HepG2 (cell line): ENCODE measurements around the gene ACSM2A. TPM values are rescaled to one million over a fixed set of nuclear protein-coding genes. Genes with fewer than 3 reads are reported as not detected.

Source experiments
- ATF7-NPFF ChIP-seq: sonication (generic); formaldehyde crosslinking; IDR thresholded peaks from 2 replicates; pipeline ENCODE4 v1.8.1; 2023; ENCODE audit warnings: mild to moderate bottlenecking, low read depth, missing genetic modification reagents, moderate library complexity
- DNMT3B ChIP-seq: conservative IDR thresholded peaks from 2 replicates; pipeline ENCODE4 v1.6.1; 2016; ENCODE audit warnings: missing biosample characterization, control low read depth
- GABPA ChIP-seq, 2 experiments: IDR thresholded peaks; 2 replicates each; pipeline ENCODE4 v1.6.1; 2011 to 2016; ENCODE audit warnings: low read depth in 2 of 2, low read length in 1 of 2, missing biosample characterization in 1 of 2, missing genetic modification characterization in 1 of 2
- GLI4 ChIP-seq: sonication (generic); formaldehyde crosslinking; IDR thresholded peaks from 2 replicates; pipeline ENCODE4 v1.5.1; 2020; ENCODE audit warnings: missing genetic modification reagents, mild to moderate bottlenecking, moderate library complexity, borderline replicate concordance
- IRF1 ChIP-seq: sonication (generic); formaldehyde crosslinking; IDR thresholded peaks from 2 replicates; pipeline ENCODE4 v1.4.0; 2020; ENCODE audit warnings: low read depth, mild to moderate bottlenecking, missing genetic modification reagents
- IRX3 ChIP-seq: sonication (generic); formaldehyde crosslinking; IDR thresholded peaks from 2 replicates; pipeline ENCODE4 v1.8.1; 2023; ENCODE audit warnings: mild to moderate bottlenecking, low read depth, missing genetic modification reagents, borderline replicate concordance
- ISL2 ChIP-seq: sonication (generic); formaldehyde crosslinking; IDR thresholded peaks from 2 replicates; pipeline ENCODE4 v1.5.0; 2020; ENCODE audit warnings: missing genetic modification reagents
- KDM3A ChIP-seq: IDR thresholded peaks from 2 replicates; pipeline ENCODE4 v1.6.1; 2018; ENCODE audit warnings: low read depth, missing compliant biosample characterization
- KDM5A ChIP-seq: fragments of 200-600 bp; sonication (generic); IDR thresholded peaks from 2 replicates; pipeline ENCODE4 v1.7.0; 2018; ENCODE audit warnings: antibody characterized with exemption, mild to moderate bottlenecking, low read length, borderline replicate concordance
- MIER3 ChIP-seq: IDR thresholded peaks from 2 replicates; pipeline ENCODE4 v1.6.1; 2016; ENCODE audit warnings: missing compliant biosample characterization, borderline replicate concordance
- PCBP1 ChIP-seq: fragments of 200-400 bp; formaldehyde crosslinking; IDR thresholded peaks from 2 replicates; pipeline ENCODE4 v1.6.1; 2017; ENCODE audit warnings: mild to moderate bottlenecking, low read depth, low read length, borderline replicate concordance
- RCOR2 ChIP-seq: IDR thresholded peaks from 2 replicates; pipeline ENCODE4 v1.6.1; 2016; ENCODE audit warnings: missing biosample characterization, missing genetic modification reagents
- SMARCC2 ChIP-seq: fragments of 450-650 bp; IDR thresholded peaks from 2 replicates; pipeline ENCODE4 v1.6.1; 2017; ENCODE audit warnings: antibody characterized with exemption, mild to moderate bottlenecking
- SNAPC5 ChIP-seq: sonication (generic); formaldehyde crosslinking; IDR thresholded peaks from 2 replicates; pipeline ENCODE4 v1.8.1; 2023; ENCODE audit warnings: mild to moderate bottlenecking, missing genetic modification reagents, borderline replicate concordance
- SRF ChIP-seq: IDR thresholded peaks from 2 replicates; pipeline ENCODE4 v1.6.1; 2011; ENCODE audit warnings: mild to moderate bottlenecking, low read depth, low read length, moderate library complexity
- TEAD3 ChIP-seq: optimal IDR thresholded peaks from 2 replicates; pipeline ENCODE3; 2016; ENCODE audit warnings: borderline replicate concordance
- TEF ChIP-seq: sonication (generic); formaldehyde crosslinking; IDR thresholded peaks from 2 replicates; pipeline ENCODE4 v1.5.0; 2020; ENCODE audit warnings: missing genetic modification reagents
- TERF1 ChIP-seq: sonication (generic); formaldehyde crosslinking; IDR thresholded peaks from 2 replicates; pipeline ENCODE4 v1.8.0; 2022; ENCODE audit warnings: mild to moderate bottlenecking, missing genetic modification reagents, moderate library complexity
- ZNF34 ChIP-seq: sonication (generic); formaldehyde crosslinking; IDR thresholded peaks from 2 replicates; pipeline ENCODE4 v1.4.0; 2020; ENCODE audit warnings: mild to moderate bottlenecking, missing genetic modification reagents, borderline replicate concordance
- ZSCAN5A ChIP-seq: sonication (generic); formaldehyde crosslinking; IDR thresholded peaks from 2 replicates; pipeline ENCODE4 v1.8.0; 2022; ENCODE audit warnings: mild to moderate bottlenecking, missing genetic modification reagents, borderline replicate concordance
- polyA plus RNA-seq, 8 experiments: library from polyadenylated mRNA; depleted of rRNA in 3 of 8; stranded (reverse) in 7 of 8; unstranded in 1 of 8; fragments of >200 nt; fragmentation: Illumina TruSeq in 4 of 8; extraction: Trizol in 4 of 8; gene quantifications; 2 replicates each; pipeline versions ENCODE4 v1.2.1 to v1.2.3, GENCODE V29; 2011 to 2016; ENCODE audit warnings: low read depth in 4 of 8, missing spikeins in 1 of 8, mixed read lengths in 1 of 8; ENCODE audit not compliant: insufficient read depth in 1 of 8
- total RNA-seq, 5 experiments: library from RNA; depleted of rRNA; stranded (reverse); fragments of >200 nt; fragmentation: Illumina TruSeq; extraction: Trizol; gene quantifications; 2 replicates each; pipeline ENCODE4 v1.2.3, GENCODE V29; 2016; ENCODE audit warnings: low read depth in 1 of 5
- TF ChIP-seq, protein P1 (sequence below): sonication (generic); formaldehyde crosslinking; IDR thresholded peaks from 2 replicates; pipeline ENCODE4 v1.9.0; 2022; ENCODE audit warnings: low read depth, missing genetic modification reagents
- TF ChIP-seq, protein P2 (sequence below): sonication (generic); formaldehyde crosslinking; IDR thresholded peaks from 2 replicates; pipeline ENCODE4 v1.8.0; 2023; ENCODE audit warnings: mild to moderate bottlenecking, missing genetic modification reagents

ACSM2A gene
- total and polyA plus RNA-seq, 2 of the 13 experiments (the other 11 are each of a cell fraction or from before 2014, with no cell fraction given): 11.4 to 16.3 TPM

GRCh38 chr16:20515688-20516090 lies 64.4 kb downstream of the ACSM2A start (continued):
- TF ChIP-seq MIER3 (CRISPR knock-in tag) (peak; percentile 19; the same call in 1 of the 2 replicates), DNMT3B (no peak), TERF1 (no peak), SNAPC5 (no peak), SMARCC2 (no peak), GLI4 (CRISPR knock-in tag) (no peak), ISL2 (no peak), TEAD3 (peak; percentile 94), RCOR2 (CRISPR knock-in tag) (0 out of 2 replicates have a peak, but pooled peaks have one; percentile 48), KDM3A (CRISPR knock-in tag) (0 out of 2 replicates have a peak, but pooled peaks have one; percentile 26), GABPA (IDR thresholded peaks at IDR 0.05; ENCODE audit: low read depth, low read length) (no peak), GABPA (CRISPR knock-in tag; IDR thresholded peaks at IDR 0.05; ENCODE audit: low read depth) (peak; percentile 14; the same call in 1 of the 2 replicates), PCBP1 (no peak), KDM5A (no peak), ATF7-NPFF (no peak), SRF (peak; percentile 85), IRF1 (CRISPR knock-in tag) (no peak), TEF (CRISPR knock-in tag) (no peak), ZNF34 (no peak), ZSCAN5A (no peak), IRX3 (CRISPR knock-in tag) (no peak)
- TF ChIP-seq, protein P1, sequence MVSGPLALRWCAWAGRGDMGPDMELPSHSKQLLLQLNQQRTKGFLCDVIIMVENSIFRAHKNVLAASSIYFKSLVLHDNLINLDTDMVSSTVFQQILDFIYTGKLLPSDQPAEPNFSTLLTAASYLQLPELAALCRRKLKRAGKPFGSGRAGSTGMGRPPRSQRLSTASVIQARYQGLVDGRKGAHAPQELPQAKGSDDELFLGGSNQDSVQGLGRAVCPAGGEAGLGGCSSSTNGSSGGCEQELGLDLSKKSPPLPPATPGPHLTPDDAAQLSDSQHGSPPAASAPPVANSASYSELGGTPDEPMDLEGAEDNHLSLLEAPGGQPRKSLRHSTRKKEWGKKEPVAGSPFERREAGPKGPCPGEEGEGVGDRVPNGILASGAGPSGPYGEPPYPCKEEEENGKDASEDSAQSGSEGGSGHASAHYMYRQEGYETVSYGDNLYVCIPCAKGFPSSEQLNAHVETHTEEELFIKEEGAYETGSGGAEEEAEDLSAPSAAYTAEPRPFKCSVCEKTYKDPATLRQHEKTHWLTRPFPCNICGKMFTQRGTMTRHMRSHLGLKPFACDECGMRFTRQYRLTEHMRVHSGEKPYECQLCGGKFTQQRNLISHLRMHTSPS: no peak
- TF ChIP-seq, protein P2, sequence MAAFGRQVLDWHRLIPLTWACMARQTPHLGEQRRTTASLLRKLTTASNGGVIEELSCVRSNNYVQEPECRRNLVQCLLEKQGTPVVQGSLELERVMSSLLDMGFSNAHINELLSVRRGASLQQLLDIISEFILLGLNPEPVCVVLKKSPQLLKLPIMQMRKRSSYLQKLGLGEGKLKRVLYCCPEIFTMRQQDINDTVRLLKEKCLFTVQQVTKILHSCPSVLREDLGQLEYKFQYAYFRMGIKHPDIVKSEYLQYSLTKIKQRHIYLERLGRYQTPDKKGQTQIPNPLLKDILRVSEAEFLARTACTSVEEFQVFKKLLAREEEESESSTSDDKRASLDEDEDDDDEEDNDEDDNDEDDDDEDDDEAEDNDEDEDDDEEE (CRISPR knock-in tag): no peak
